ENCODE data around the gene SMPDL3B. TPM values are rescaled to one million over a fixed set of nuclear protein-coding genes. Genes with fewer than 3 reads are reported as not detected.
A peak's percentile ranks its signal among the peaks of the same experiment; 100 is the strongest.

Gene SMPDL3B
- total and polyA plus RNA-seq, 2 donors from 2014 or later = 5.9 to 9.7 TPM

- Histone ChIP-seq H3K9me3 (ENCODE audit: control insufficient read depth in 2 of 3, insufficient read depth in 1 of 3, low read length in 3 of 3) (no peaks in the 10 kb centered on the region), H3K4me1 (ENCODE audit: control insufficient read depth in 2 of 3, insufficient read depth in 2 of 3, low read depth in 1 of 3, low read length in 3 of 3) (no peaks in the 10 kb centered on the region), H3K27ac (ENCODE audit: low read depth in 2 of 2, low read length in 2 of 2) (no peak overlapping the region), H3K4me3 (ENCODE audit: low read length in 3 of 3) (no peak overlapping the region), H3K36me3 (ENCODE audit: control insufficient read depth in 2 of 3, insufficient read depth in 3 of 3, low read length in 3 of 3) (peaks cover 9 to 48% (median 40%) of the 10 kb centered on the region in 3 donors), H3K9ac (ENCODE audit: low read length in 3 of 3) (no peak overlapping the region), H3K27me3 (ENCODE audit: control insufficient read depth, insufficient read depth, low read length) (no peaks in the 10 kb centered on the region)
- FAIRE-seq = no peak
- TF ChIP-seq CTCF (IDR thresholded peaks at IDR 0.05; ENCODE audit: borderline replicate concordance, extremely low read depth, insufficient read depth) = no peak
- no peak for DNase-seq
- intact Hi-C loops (cut with DNase I) = no loop called here
Measured at GRCh38 chr1:27894521-27894920, 40.3 kb upstream of the SMPDL3B start.

- Histone ChIP-seq H3K9me3 (ENCODE audit: control insufficient read depth in 2 of 3, insufficient read depth in 1 of 3, low read length in 3 of 3) (no peaks in the 10 kb centered on the region), H3K4me1 (ENCODE audit: control insufficient read depth in 2 of 3, insufficient read depth in 2 of 3, low read depth in 1 of 3, low read length in 3 of 3) (no peaks in the 10 kb centered on the region), H3K36me3 (ENCODE audit: control insufficient read depth in 2 of 3, insufficient read depth in 3 of 3, low read length in 3 of 3) (peaks cover 5 to 21% (median 10%) of the 10 kb centered on the region in 3 donors), H3K27me3 (ENCODE audit: control insufficient read depth, insufficient read depth, low read length) (no peaks in the 10 kb centered on the region), H3K9ac (ENCODE audit: low read length in 3 of 3) (no peak overlapping the region), H3K27ac (ENCODE audit: low read depth in 2 of 2, low read length in 2 of 2) (no peak overlapping the region), H3K4me3 (ENCODE audit: low read length in 3 of 3) (no peak overlapping the region)
- TF ChIP-seq CTCF (IDR thresholded peaks at IDR 0.05; ENCODE audit: borderline replicate concordance, extremely low read depth, insufficient read depth) = no peak
- DNase-seq = no peak
- FAIRE-seq = no peak
- intact Hi-C loops (cut with DNase I) = no loop called here
Measured at GRCh38 chr1:27906759-27907158, 28.0 kb upstream of the SMPDL3B start.

- intact Hi-C loops (cut with DNase I) = no loop called here
- peaks cover 5 to 11% (median 5%) of the 10 kb centered on the region in 3 donors for H3K36me3 ChIP-seq (ENCODE audit: control insufficient read depth in 2 of 3, insufficient read depth in 3 of 3, low read length in 3 of 3)
- FAIRE-seq = no peak
- H3K4me3 ChIP-seq (ENCODE audit: low read length in 3 of 3) = no peak overlapping the region
- H3K27ac ChIP-seq (ENCODE audit: low read depth in 2 of 2, low read length in 2 of 2) = no peak overlapping the region
- no peak overlapping the region for H3K9ac ChIP-seq (ENCODE audit: low read length in 3 of 3)
- H3K9me3 ChIP-seq (ENCODE audit: control insufficient read depth in 2 of 3, insufficient read depth in 1 of 3, low read length in 3 of 3) = peaks cover 0 to 5% (median 3%) of the 10 kb centered on the region in 3 donors
- DNase-seq = no peak
- peaks cover 0 to 8% (median 0%) of the 10 kb centered on the region in 3 donors for H3K4me1 ChIP-seq (ENCODE audit: control insufficient read depth in 2 of 3, insufficient read depth in 2 of 3, low read depth in 1 of 3, low read length in 3 of 3)
- TF ChIP-seq CTCF (IDR thresholded peaks at IDR 0.05; ENCODE audit: borderline replicate concordance, extremely low read depth, insufficient read depth) = no peak
- no peaks in the 10 kb centered on the region for H3K27me3 ChIP-seq (ENCODE audit: control insufficient read depth, insufficient read depth, low read length)
Measured at GRCh38 chr1:27912429-27912828, 22.4 kb upstream of the SMPDL3B start.

GRCh38 chr1:27915082-27915575 is 19.7 kb upstream of the SMPDL3B start:
- FAIRE-seq = no peak
- Histone ChIP-seq H3K4me1 (ENCODE audit: control insufficient read depth in 2 of 3, insufficient read depth in 2 of 3, low read depth in 1 of 3, low read length in 3 of 3) (peaks cover 0 to 8% (median 0%) of the 10 kb centered on the region in 3 donors), H3K4me3 (ENCODE audit: low read length in 3 of 3) (peak overlapping the region; percentile 80 to 91 (median 89)), H3K36me3 (ENCODE audit: control insufficient read depth in 2 of 3, insufficient read depth in 3 of 3, low read length in 3 of 3) (peaks cover 0 to 3% (median 0%) of the 10 kb centered on the region in 3 donors), H3K27ac (ENCODE audit: low read depth in 2 of 2, low read length in 2 of 2) (peak overlapping the region; percentile 26 to 30), H3K9ac (ENCODE audit: low read length in 3 of 3) (peak overlapping the region in 1 of 3 donors; percentile 39), H3K27me3 (ENCODE audit: control insufficient read depth, insufficient read depth, low read length) (no peaks in the 10 kb centered on the region), H3K9me3 (ENCODE audit: control insufficient read depth in 2 of 3, insufficient read depth in 1 of 3, low read length in 3 of 3) (peaks cover 0 to 5% (median 3%) of the 10 kb centered on the region in 3 donors)
- TF ChIP-seq CTCF (IDR thresholded peaks at IDR 0.05; ENCODE audit: borderline replicate concordance, extremely low read depth, insufficient read depth) = no peak
- intact Hi-C loops (cut with DNase I) = no loop called here
- DNase-seq = no peak

Measured in kidney (tissue), 14 donors.